Ascending aorta (tissue), 2 donors: ENCODE measurements around the gene FBXL13. TPM values are rescaled to one million over a fixed set of nuclear protein-coding genes. Genes with fewer than 3 reads are reported as not detected.
"Not testable (repeated sequence)": the region's sequence is repeated elsewhere in the genome, so short reads cannot be mapped to it uniquely, and the experiment has no call there.

Source experiments
- DNase-seq, 2 donors: peaks; one replicate each; pipeline ENCODE4 v3.0.0-alpha.2; 2019; ENCODE audit warnings: low spot score in 2 of 2
- H3K27ac ChIP-seq, 2 donors: fragments of 200-600 bp; sonication (generic); one replicate each; pipeline ENCODE4 v1.5.1; 2016 to 2017; ENCODE audit warnings: mild to moderate bottlenecking in 1 of 2
- H3K27me3 ChIP-seq: fragments of 200-600 bp; sonication (generic); one replicate; pipeline ENCODE4 v1.5.1; 2017
- H3K36me3 ChIP-seq, 2 donors: fragments of 200-600 bp; sonication (generic); one replicate each; pipeline ENCODE4 v1.5.1; 2016
- H3K4me1 ChIP-seq, 2 donors: fragments of 200-600 bp; sonication (generic); one replicate each; pipeline ENCODE4 v1.5.1; 2016 to 2017; ENCODE audit warnings: mild to moderate bottlenecking in 1 of 2
- H3K4me3 ChIP-seq, 2 donors: fragments of 200-600 bp; sonication (generic); one replicate each; pipeline ENCODE4 v1.5.1; 2016 to 2017; ENCODE audit warnings: mild to moderate bottlenecking in 1 of 2
- H3K9me3 ChIP-seq, 2 donors: fragments of 200-600 bp; sonication (generic); one replicate each; pipeline ENCODE4 v1.5.1; 2016
- CTCF ChIP-seq, 3 experiments: fragments of 200-600 bp in 2 of 3; fragments of 450-650 bp in 1 of 3; sonication (generic) in 2 of 3; IDR thresholded peaks; one replicate each; pipeline ENCODE4 v1.5.1; 2016 to 2019; ENCODE audit warnings: antibody characterized with exemption in 3 of 3, mild to moderate bottlenecking in 1 of 3, moderate library complexity in 1 of 3
- intact Hi-C: fragments of 100-400 bp; cut with DNase I; formaldehyde crosslinking; loops from one replicate; pipeline ENCODE4 v1.15.1; 2023
- total RNA-seq: library from RNA; depleted of rRNA; stranded (reverse); fragments of >200 nt; gene quantifications from one replicate; pipeline ENCODE4 v1.1.0, GENCODE V29; 2016

FBXL13 gene
- total RNA-seq, 1 donor from 2014 or later: 0.75 TPM

- no peak for TF ChIP-seq CTCF (IDR thresholded peaks at IDR 0.05)
- Histone ChIP-seq H3K27ac (peak overlapping the region; percentile 81 to 91), H3K9me3 (no peaks in the 10 kb centered on the region), H3K4me3 (peak overlapping the region; percentile 29 to 65), H3K27me3 (no peaks in the 10 kb centered on the region), H3K4me1 (peaks cover 13 to 35% of the 10 kb centered on the region in 2 donors), H3K36me3 (no peaks in the 10 kb centered on the region)
- no peak for DNase-seq
- intact Hi-C loops: loop anchor here (2.0 to 5.0 kb wide), 3 partner anchors 19 to 148 kb away; no protein-coding TSS in a partner anchor
Measured at GRCh38 chr7:102913826-102914225, 160.8 kb downstream of the FBXL13 start.

GRCh38 chr7:102912742-102913141 is 161.9 kb downstream of the FBXL13 start, which contains the start of gene LRRC17:
TSS of gene LRRC17 (plus strand) at chr7:102913000. CDS start at chr7:102933914, 20,914 bp downstream.
- no peak for TF ChIP-seq CTCF (IDR thresholded peaks at IDR 0.05)

GRCh38 chr7:102908676-102909075 is 165.9 kb downstream of the FBXL13 start:
- peaks cover 0 to 3% of the 10 kb centered on the region in 2 donors for H3K4me1 ChIP-seq
- DNase-seq: no peak
- no peak overlapping the region for H3K4me3 ChIP-seq
- H3K9me3 ChIP-seq: no peaks in the 10 kb centered on the region
- H3K27me3 ChIP-seq: no peaks in the 10 kb centered on the region
- no peak overlapping the region for H3K27ac ChIP-seq
- no peaks in the 10 kb centered on the region for H3K36me3 ChIP-seq
- intact Hi-C loops: no loop called here
- no peak for TF ChIP-seq CTCF (IDR thresholded peaks at IDR 0.05)

More at GRCh38 chr7:102912742-102913141, 161.9 kb downstream of the FBXL13 start, which contains the start of gene LRRC17:
- Histone ChIP-seq H3K4me1 (peaks cover 13 to 28% of the 10 kb centered on the region in 2 donors), H3K36me3 (no peaks in the 10 kb centered on the region), H3K27me3 (no peaks in the 10 kb centered on the region), H3K27ac (peak within 1 kb of the TSS; percentile 81 to 91), H3K4me3 (peak within 1 kb of the TSS; percentile 29 to 65), H3K9me3 (no peaks in the 10 kb centered on the region)
- intact Hi-C loops: loop anchor here (5.0 kb wide), 2 partner anchors 35 to 150 kb away; no protein-coding TSS in a partner anchor
- DNase-seq: no peak

DNA sequence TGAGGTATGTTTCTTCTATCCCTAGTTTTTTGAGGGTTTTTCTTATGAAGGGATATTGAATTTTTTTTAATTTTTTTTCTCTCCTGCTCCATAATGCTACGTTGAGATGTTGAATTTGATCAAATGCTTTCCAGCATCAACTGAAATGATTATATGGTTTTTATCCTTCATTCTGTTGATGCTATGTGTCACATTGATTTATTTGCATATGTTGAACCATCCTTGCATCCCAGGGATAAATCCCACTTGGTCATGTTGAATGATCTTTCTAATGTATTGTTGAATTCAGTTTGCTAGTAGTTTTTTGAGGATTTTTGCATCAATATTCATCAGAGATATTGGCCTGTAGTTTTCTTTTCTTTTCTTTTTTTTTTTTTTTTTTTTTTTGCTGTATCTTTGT is 171.0 kb downstream of the FBXL13 start:
- H3K36me3 ChIP-seq, intact Hi-C loops, H3K4me3 ChIP-seq, DNase-seq, H3K4me1 ChIP-seq, H3K27ac ChIP-seq, H3K27me3 ChIP-seq, H3K9me3 ChIP-seq: not testable (repeated sequence)

GRCh38 chr7:102902052-102902451 is 172.5 kb downstream of the FBXL13 start:
- intact Hi-C loops, H3K9me3 ChIP-seq, H3K27ac ChIP-seq, H3K36me3 ChIP-seq, DNase-seq, H3K27me3 ChIP-seq, H3K4me3 ChIP-seq: not testable (repeated sequence)
- peaks cover 0 to 13% of the 10 kb centered on the region in 2 donors for H3K4me1 ChIP-seq

GRCh38 chr7:102898532-102898859 is 176.1 kb downstream of the FBXL13 start:
- intact Hi-C loops: no loop called here

More at GRCh38 chr7:102898532-102898859, 176.1 kb downstream of the FBXL13 start:
- Histone ChIP-seq H3K27ac (peak overlapping the region; percentile 75 to 77), H3K4me1 (peaks cover 4 to 42% of the 10 kb centered on the region in 2 donors), H3K36me3 (no peaks in the 10 kb centered on the region), H3K4me3 (no peak overlapping the region), H3K27me3 (no peaks in the 10 kb centered on the region), H3K9me3 (no peaks in the 10 kb centered on the region)
- TF ChIP-seq CTCF (IDR thresholded peaks at IDR 0.05): no peak
- no peak for DNase-seq
